H9 (cell line): ENCODE results near the gene LLCFC1. TPM values are rescaled to one million over a fixed set of nuclear protein-coding genes. Genes with fewer than 3 reads are reported as not detected.

ENCODE experiments used
- DNase-seq: peaks from one replicate; pipeline ENCODE4 v3.0.0-alpha.2; 2017
- H2AFZ ChIP-seq: one replicate; pipeline ENCODE4 v1.6.1; 2013; ENCODE audit warnings: mild to moderate bottlenecking, low read length, control low read depth, moderate library complexity
- H2AK5ac ChIP-seq: 2 replicates; pipeline ENCODE4 v1.6.1; 2013; ENCODE audit warnings: low read length, control low read depth, mixed read lengths; ENCODE audit not compliant: insufficient read length
- H2BK120ac ChIP-seq: one replicate; pipeline ENCODE4 v1.6.1; 2013; ENCODE audit warnings: low read depth, mild to moderate bottlenecking, low read length, control low read depth, inconsistent platforms; ENCODE audit not compliant: poor library complexity, severe bottlenecking
- H2BK12ac ChIP-seq: 2 replicates; pipeline ENCODE4 v1.6.1; 2013; ENCODE audit warnings: low read length, control low read depth, mixed read lengths, low read depth; ENCODE audit not compliant: insufficient read length
- H2BK15ac ChIP-seq: 2 replicates; pipeline ENCODE4 v1.6.1; 2013; ENCODE audit warnings: low read depth, low read length, control low read depth
- H2BK20ac ChIP-seq: one replicate; pipeline ENCODE4 v1.6.1; 2013; ENCODE audit warnings: low read depth, mild to moderate bottlenecking, low read length, control low read depth, inconsistent platforms; ENCODE audit not compliant: poor library complexity, severe bottlenecking
- H2BK5ac ChIP-seq: 2 replicates; pipeline ENCODE4 v1.6.1; 2013; ENCODE audit warnings: low read length, control low read depth, mixed read lengths; ENCODE audit not compliant: insufficient read length
- H3K14ac ChIP-seq: 2 replicates; pipeline ENCODE4 v1.6.1; 2013; ENCODE audit warnings: low read length, control low read depth; ENCODE audit not compliant: insufficient read depth
- H3K18ac ChIP-seq: 2 replicates; pipeline ENCODE4 v1.6.1; 2013; ENCODE audit warnings: low read depth, mild to moderate bottlenecking, mixed read lengths, low read length, control low read depth; ENCODE audit not compliant: insufficient read length
- H3K23ac ChIP-seq: 2 replicates; pipeline ENCODE4 v1.6.1; 2013; ENCODE audit warnings: low read length, control low read depth, mixed read lengths, low read depth; ENCODE audit not compliant: insufficient read length
- H3K23me2 ChIP-seq: 2 replicates; pipeline ENCODE4 v1.6.1; 2013; ENCODE audit warnings: low read depth, mild to moderate bottlenecking, mixed read lengths, low read length, control low read depth; ENCODE audit not compliant: insufficient read length, poor library complexity, severe bottlenecking
- H3K27ac ChIP-seq: 2 replicates; pipeline ENCODE4 v1.5.1; 2013; ENCODE audit warnings: low read length, control low read depth, mixed read lengths, low read depth; ENCODE audit not compliant: insufficient read length
- H3K27me3 ChIP-seq: 2 replicates; pipeline ENCODE4 v1.6.1; 2013; ENCODE audit warnings: low read length, control low read depth, inconsistent platforms; ENCODE audit not compliant: insufficient read depth
- H3K4ac ChIP-seq: 2 replicates; pipeline ENCODE4 v1.6.1; 2013; ENCODE audit warnings: low read depth, mild to moderate bottlenecking, control low read depth, inconsistent platforms, low read length, moderate library complexity
- H3K4me1 ChIP-seq: 2 replicates; pipeline ENCODE4 v1.6.1; 2013; ENCODE audit warnings: low read length, control low read depth, inconsistent platforms; ENCODE audit not compliant: insufficient read depth
- H3K4me2 ChIP-seq: 2 replicates; pipeline ENCODE4 v1.6.1; 2013; ENCODE audit warnings: low read length, control low read depth, mixed read lengths; ENCODE audit not compliant: insufficient read length, insufficient read depth
- H3K56ac ChIP-seq: 2 replicates; pipeline ENCODE4 v1.6.1; 2013; ENCODE audit warnings: low read depth, mild to moderate bottlenecking, mixed read lengths, low read length, control low read depth; ENCODE audit not compliant: insufficient read length
- H3K79me1 ChIP-seq: 2 replicates; pipeline ENCODE4 v1.6.1; 2013; ENCODE audit warnings: low read depth, mild to moderate bottlenecking, moderate library complexity, low read length, control low read depth, inconsistent platforms; ENCODE audit not compliant: insufficient read depth, poor library complexity, severe bottlenecking
- H3K79me2 ChIP-seq: 2 replicates; pipeline ENCODE4 v1.6.1; 2013; ENCODE audit warnings: low read length, control low read depth, inconsistent platforms; ENCODE audit not compliant: insufficient read depth
- H3K9ac ChIP-seq: 2 replicates; pipeline ENCODE4 v1.6.1; 2013; ENCODE audit warnings: low read length, control low read depth, mixed read lengths; ENCODE audit not compliant: insufficient read length; ENCODE audit errors: extremely low read depth
- H3K9me3 ChIP-seq: one replicate; pipeline ENCODE4 v1.6.1; 2013; ENCODE audit warnings: low read depth, low read length, inconsistent platforms; ENCODE audit not compliant: control insufficient read depth
- H3T11ph ChIP-seq: one replicate; pipeline ENCODE4 v1.6.1; 2013; ENCODE audit warnings: mild to moderate bottlenecking, low read length, control low read depth, inconsistent platforms
- H4K20me1 ChIP-seq: one replicate; pipeline ENCODE4 v1.6.1; 2013; ENCODE audit not compliant: control insufficient read depth, insufficient read length, insufficient read depth
- H4K5ac ChIP-seq: 2 replicates; pipeline ENCODE4 v1.6.1; 2013; ENCODE audit warnings: low read depth, mild to moderate bottlenecking, mixed read lengths, low read length, control low read depth; ENCODE audit not compliant: insufficient read length
- H4K8ac ChIP-seq: replicated peaks from 2 replicates; pipeline ENCODE4 v1.6.1; 2013; ENCODE audit warnings: low read length, control low read depth, mixed read lengths, low read depth; ENCODE audit not compliant: insufficient read length
- H4K91ac ChIP-seq: 2 replicates; pipeline ENCODE4 v1.6.1; 2013; ENCODE audit warnings: low read depth, mild to moderate bottlenecking, moderate library complexity, mixed read lengths, low read length, control low read depth; ENCODE audit not compliant: insufficient read length
- H3K27ac Mint-ChIP-seq, 3 experiments: 2 replicates in 2 of 3; 3 replicates in 1 of 3; pipeline ENCODE4 v1.8.0; 2020 to 2021; ENCODE audit warnings: mixed read lengths in 3 of 3, mild to moderate bottlenecking in 1 of 3, moderate library complexity in 1 of 3
- H3K27me3 Mint-ChIP-seq: 2 replicates; pipeline ENCODE4 v1.8.0; 2021; ENCODE audit warnings: low read depth, mild to moderate bottlenecking, moderate library complexity, mixed read lengths
- H3K36me3 Mint-ChIP-seq, 3 experiments: 2 replicates in 2 of 3; 3 replicates in 1 of 3; pipeline ENCODE4 v1.8.0; 2020 to 2021; ENCODE audit warnings: low read depth in 3 of 3, mixed read lengths in 3 of 3; ENCODE audit not compliant: insufficient read depth in 1 of 3
- H3K4me1 Mint-ChIP-seq, 2 experiments: 2 replicates each; pipeline ENCODE4 v1.8.0; 2020; ENCODE audit warnings: mixed read lengths in 2 of 2
- H3K4me3 Mint-ChIP-seq, 2 experiments: 2 replicates in 1 of 2; 3 replicates in 1 of 2; pipeline ENCODE4 v1.8.0; 2020 to 2021; ENCODE audit warnings: mild to moderate bottlenecking in 2 of 2, mixed read lengths in 2 of 2, moderate library complexity in 1 of 2
- H3K9me3 Mint-ChIP-seq, 2 experiments: 2 replicates in 1 of 2; 3 replicates in 1 of 2; pipeline ENCODE4 v1.8.0; 2020; ENCODE audit warnings: mild to moderate bottlenecking in 2 of 2, mixed read lengths in 2 of 2, moderate library complexity in 1 of 2
- WGBS: extraction: QIAGEN DNeasy Blood & Tissue Kit; methylation state at CpG from one replicate; pipeline ENCODE4 v1.1.7; 2013; ENCODE audit warnings: missing lambda C conversion rate, low lambda C conversion rate, mixed read lengths; ENCODE audit not compliant: insufficient read length; ENCODE audit errors: extremely low coverage; 5-methylcytosine and 5-hydroxymethylcytosine counted together
- total RNA-seq: library from RNA; stranded (reverse); gene quantifications from 2 replicates; pipeline ENCODE4 v1.2.1, GENCODE V29; 2021
- TF ChIP-seq, protein P1 (sequence below): fragments of 200-600 bp; sonication (generic); conservative IDR thresholded peaks from 3 replicates; pipeline ENCODE4 v1.8.0; 2021; ENCODE audit warnings: antibody characterized with exemption, mild to moderate bottlenecking

LLCFC1 gene
- total RNA-seq, 1 experiment from 2014 or later, result not detected

DNA sequence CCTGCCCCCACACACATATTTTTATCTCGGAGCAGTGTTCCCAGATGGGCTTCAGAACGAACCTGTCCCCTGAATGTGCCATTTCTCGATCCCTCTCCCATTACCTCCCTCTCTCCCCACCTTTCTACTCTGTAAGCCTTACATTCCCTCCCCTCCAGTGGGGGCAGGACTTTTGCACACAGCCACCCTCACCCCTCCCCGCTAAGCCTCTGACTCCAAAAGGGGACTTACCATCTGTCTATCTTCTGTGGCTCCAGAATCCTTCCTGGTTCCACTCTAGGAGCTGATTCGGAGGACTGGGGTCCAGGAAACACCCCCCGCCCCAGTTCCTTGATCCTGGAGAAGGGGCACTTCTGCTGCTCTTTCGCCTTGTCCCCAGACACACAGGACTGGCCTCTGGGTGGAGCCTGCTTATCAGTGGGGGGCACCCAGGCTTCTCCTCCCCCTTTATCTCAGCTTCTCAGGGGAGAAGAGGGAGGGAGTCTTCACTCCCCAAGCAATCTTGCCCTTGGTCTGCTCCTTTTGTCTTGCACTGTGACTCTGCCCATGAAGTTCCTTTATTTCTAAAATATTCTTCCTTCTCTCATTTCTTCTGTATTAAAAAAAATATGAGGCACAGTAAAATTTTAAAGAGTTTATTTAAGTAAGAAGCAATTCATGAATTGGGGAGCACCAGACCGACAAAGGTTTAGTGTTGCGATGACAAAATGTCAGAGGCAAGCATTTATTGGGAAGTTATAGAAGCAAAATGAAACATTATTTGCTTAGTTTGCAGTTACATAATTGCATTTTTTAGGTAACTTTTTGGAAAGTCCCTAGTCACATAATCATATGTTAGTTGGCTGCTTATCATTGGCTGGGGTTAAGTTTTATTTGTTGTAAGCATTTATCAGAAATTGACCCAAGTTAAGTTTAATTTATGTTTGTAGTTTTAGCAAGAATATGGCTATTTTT is 23.0 kb downstream of the LLCFC1 start, which contains the start of gene KEL:
TSS of gene KEL (minus strand) at position 391 of the 954 bp plus-strand sequence. CDS start at position 234, 157 bp downstream.
- H4K91ac ChIP-seq, result no peak within 1 kb of the TSS
- Mint-ChIP-seq H3K27ac (no peak within 1 kb of the TSS; a peak in 1 of 7 replicates), H3K27me3 (peaks cover 5% of the 10 kb centered on the region), H3K36me3 (no peaks in the 10 kb centered on the region; a peak in 3 of 7 replicates), H3K4me3 (no peak within 1 kb of the TSS; a peak in 2 of 5 replicates), H3K4me1 (peaks cover 37 to 48% of the 10 kb centered on the region in 2 experiments), H3K9me3 (no peaks in the 10 kb centered on the region)
- H4K5ac ChIP-seq, result no peak within 1 kb of the TSS
- no peak within 1 kb of the TSS for H2BK15ac ChIP-seq
- no peaks in the 10 kb centered on the region for H3K23me2 ChIP-seq
- no peak within 1 kb of the TSS for H3K56ac ChIP-seq
- H3K79me2 ChIP-seq, result no peaks in the 10 kb centered on the region
- H3K4ac ChIP-seq, result no peak within 1 kb of the TSS
- H3K9ac ChIP-seq, result no peak within 1 kb of the TSS
- H3K4me1 ChIP-seq, result peaks cover 4% of the 10 kb centered on the region; the same call in 1 of the 2 replicates
- no peak for DNase-seq
- no peaks in the 10 kb centered on the region for H3K79me1 ChIP-seq
- H3K27me3 ChIP-seq, result no peaks in the 10 kb centered on the region
- no peak within 1 kb of the TSS for H2BK120ac ChIP-seq
- no peak within 1 kb of the TSS for H2AK5ac ChIP-seq
- H3K4me2 ChIP-seq, result no peak within 1 kb of the TSS
- no CpG with 5 or more reads among the region's 9 CpGs for WGBS
- H3K18ac ChIP-seq, result no peak within 1 kb of the TSS
- no peak within 1 kb of the TSS for H2BK20ac ChIP-seq
- no peak within 1 kb of the TSS for H2BK5ac ChIP-seq
- no peak within 1 kb of the TSS for H3K14ac ChIP-seq
- TF ChIP-seq, protein P1, sequence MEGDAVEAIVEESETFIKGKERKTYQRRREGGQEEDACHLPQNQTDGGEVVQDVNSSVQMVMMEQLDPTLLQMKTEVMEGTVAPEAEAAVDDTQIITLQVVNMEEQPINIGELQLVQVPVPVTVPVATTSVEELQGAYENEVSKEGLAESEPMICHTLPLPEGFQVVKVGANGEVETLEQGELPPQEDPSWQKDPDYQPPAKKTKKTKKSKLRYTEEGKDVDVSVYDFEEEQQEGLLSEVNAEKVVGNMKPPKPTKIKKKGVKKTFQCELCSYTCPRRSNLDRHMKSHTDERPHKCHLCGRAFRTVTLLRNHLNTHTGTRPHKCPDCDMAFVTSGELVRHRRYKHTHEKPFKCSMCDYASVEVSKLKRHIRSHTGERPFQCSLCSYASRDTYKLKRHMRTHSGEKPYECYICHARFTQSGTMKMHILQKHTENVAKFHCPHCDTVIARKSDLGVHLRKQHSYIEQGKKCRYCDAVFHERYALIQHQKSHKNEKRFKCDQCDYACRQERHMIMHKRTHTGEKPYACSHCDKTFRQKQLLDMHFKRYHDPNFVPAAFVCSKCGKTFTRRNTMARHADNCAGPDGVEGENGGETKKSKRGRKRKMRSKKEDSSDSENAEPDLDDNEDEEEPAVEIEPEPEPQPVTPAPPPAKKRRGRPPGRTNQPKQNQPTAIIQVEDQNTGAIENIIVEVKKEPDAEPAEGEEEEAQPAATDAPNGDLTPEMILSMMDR, result no peak
- no peak within 1 kb of the TSS for H3K27ac ChIP-seq
- no peak within 1 kb of the TSS for H3T11ph ChIP-seq
- no peak within 1 kb of the TSS for H4K8ac ChIP-seq
- no peaks in the 10 kb centered on the region for H3K9me3 ChIP-seq
- H4K20me1 ChIP-seq, result no peaks in the 10 kb centered on the region
- H3K23ac ChIP-seq, result no peak within 1 kb of the TSS
- H2AFZ ChIP-seq, result no peak within 1 kb of the TSS
- no peak within 1 kb of the TSS for H2BK12ac ChIP-seq
